ENCODE results near the gene PTPRN2. TPM values are rescaled to one million over a fixed set of nuclear protein-coding genes. Genes with fewer than 3 reads are reported as not detected.

Gene PTPRN2
- total RNA-seq, 1 experiment from 2014 or later, result 0.11 TPM

GRCh38 chr7:157753713-157754415, 833.8 kb downstream of the PTPRN2 start:
- H3K27me3 ChIP-seq (replicated peaks; ENCODE audit: insufficient read depth, low read depth, low read length, poor library complexity), result peaks cover 16% of the 10 kb centered on the region
- POLR2A ChIA-PET (ENCODE audit: low non-redundant PET), result no interaction called here
- H3K4me3 ChIP-seq (ENCODE audit: low read depth, low read length, poor library complexity, severe bottlenecking), result no peak overlapping the region
- no peak for DNase-seq (ENCODE audit: low spot score)
- H3K27ac ChIP-seq (ENCODE audit: low read depth, low read length, poor library complexity, severe bottlenecking), result no peak overlapping the region
- intact Hi-C loops (cut with micrococcal nuclease; ENCODE audit: unreplicated experiment), result no loop called here
- no peaks in the 10 kb centered on the region for H3K9me3 ChIP-seq (ENCODE audit: low read depth, low read length, poor library complexity, severe bottlenecking)
- no TSS peak for BruUV-seq (replicated peaks)
- TF ChIP-seq EZH2 (IDR thresholded peaks at IDR 0.05; ENCODE audit: borderline replicate concordance, low read depth, low read length, poor library complexity, severe bottlenecking), result no peak
- TF ChIP-seq, protein P1, sequence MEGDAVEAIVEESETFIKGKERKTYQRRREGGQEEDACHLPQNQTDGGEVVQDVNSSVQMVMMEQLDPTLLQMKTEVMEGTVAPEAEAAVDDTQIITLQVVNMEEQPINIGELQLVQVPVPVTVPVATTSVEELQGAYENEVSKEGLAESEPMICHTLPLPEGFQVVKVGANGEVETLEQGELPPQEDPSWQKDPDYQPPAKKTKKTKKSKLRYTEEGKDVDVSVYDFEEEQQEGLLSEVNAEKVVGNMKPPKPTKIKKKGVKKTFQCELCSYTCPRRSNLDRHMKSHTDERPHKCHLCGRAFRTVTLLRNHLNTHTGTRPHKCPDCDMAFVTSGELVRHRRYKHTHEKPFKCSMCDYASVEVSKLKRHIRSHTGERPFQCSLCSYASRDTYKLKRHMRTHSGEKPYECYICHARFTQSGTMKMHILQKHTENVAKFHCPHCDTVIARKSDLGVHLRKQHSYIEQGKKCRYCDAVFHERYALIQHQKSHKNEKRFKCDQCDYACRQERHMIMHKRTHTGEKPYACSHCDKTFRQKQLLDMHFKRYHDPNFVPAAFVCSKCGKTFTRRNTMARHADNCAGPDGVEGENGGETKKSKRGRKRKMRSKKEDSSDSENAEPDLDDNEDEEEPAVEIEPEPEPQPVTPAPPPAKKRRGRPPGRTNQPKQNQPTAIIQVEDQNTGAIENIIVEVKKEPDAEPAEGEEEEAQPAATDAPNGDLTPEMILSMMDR (conservative IDR thresholded peaks at IDR 0.05; ENCODE audit: low read depth, low read length), result no peak
- CTCF ChIA-PET, result no interaction called here
- H3K4me1 ChIP-seq (ENCODE audit: insufficient read depth, low read length, poor library complexity, severe bottlenecking), result no peaks in the 10 kb centered on the region
- no peaks in the 10 kb centered on the region for H3K36me3 ChIP-seq (ENCODE audit: insufficient read depth, low read length, poor library complexity, severe bottlenecking)

GRCh38 chr7:157752832-157753291, 834.8 kb downstream of the PTPRN2 start:
- no peaks in the 10 kb centered on the region for H3K9me3 ChIP-seq (ENCODE audit: low read depth, low read length, poor library complexity, severe bottlenecking)
- no peak overlapping the region for H3K27ac ChIP-seq (ENCODE audit: low read depth, low read length, poor library complexity, severe bottlenecking)
- CTCF ChIA-PET, result no interaction called here

DNA sequence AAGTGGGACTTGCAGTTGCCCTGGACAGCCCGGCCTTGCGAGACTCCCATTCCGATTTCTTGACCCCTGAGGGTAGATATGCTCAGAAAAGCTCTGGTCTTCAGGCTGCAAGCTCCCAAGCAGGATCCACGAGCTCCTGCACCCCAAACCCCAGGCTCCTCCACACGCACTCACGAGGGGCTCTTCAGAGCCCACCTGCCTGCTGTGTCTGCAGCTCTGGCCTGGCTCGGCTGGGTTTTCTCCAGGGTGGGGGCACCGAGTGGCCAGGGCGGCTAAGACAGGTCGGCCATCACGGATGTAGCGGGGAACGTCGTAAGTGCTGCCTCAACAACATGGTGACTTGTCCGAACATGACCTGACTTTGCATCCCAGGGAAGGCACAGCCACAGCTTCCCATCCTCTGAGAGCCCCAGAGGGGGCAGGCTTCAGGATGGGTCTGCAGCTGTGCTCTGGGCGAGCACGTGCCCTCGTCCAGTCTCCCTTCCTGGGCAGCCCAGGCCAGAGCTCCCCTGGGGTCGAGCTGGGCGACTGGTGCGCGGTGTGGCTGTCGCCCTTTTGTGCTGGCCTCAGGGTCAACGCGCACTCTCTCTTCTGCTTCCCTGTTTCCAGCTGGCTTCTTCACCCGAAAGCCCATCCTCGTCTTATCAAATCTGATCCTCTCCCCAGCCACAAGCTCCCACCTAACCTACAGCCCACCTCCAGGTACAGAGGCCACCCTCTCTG, 835.5 kb downstream of the PTPRN2 start:
- no peaks in the 10 kb centered on the region for H3K9me3 ChIP-seq (ENCODE audit: low read depth, low read length, poor library complexity, severe bottlenecking)
- ChIA-PET CTCF (no interaction called here), POLR2A (ENCODE audit: low non-redundant PET) (no interaction called here)
- H3K4me3 ChIP-seq (ENCODE audit: low read depth, low read length, poor library complexity, severe bottlenecking), result no peak overlapping the region
- intact Hi-C loops (cut with micrococcal nuclease; ENCODE audit: unreplicated experiment), result no loop called here
- BruUV-seq (replicated peaks), result no TSS peak
- H3K4me1 ChIP-seq (ENCODE audit: insufficient read depth, low read length, poor library complexity, severe bottlenecking), result no peaks in the 10 kb centered on the region
- H3K27ac ChIP-seq (ENCODE audit: low read depth, low read length, poor library complexity, severe bottlenecking), result no peak overlapping the region
- peaks cover 16% of the 10 kb centered on the region for H3K27me3 ChIP-seq (replicated peaks; ENCODE audit: insufficient read depth, low read depth, low read length, poor library complexity)
- no peaks in the 10 kb centered on the region for H3K36me3 ChIP-seq (ENCODE audit: insufficient read depth, low read length, poor library complexity, severe bottlenecking)
- no peak for TF ChIP-seq EZH2 (IDR thresholded peaks at IDR 0.05; ENCODE audit: borderline replicate concordance, low read depth, low read length, poor library complexity, severe bottlenecking)
- DNase-seq (ENCODE audit: low spot score), result no peak

More at GRCh38 chr7:157752832-157753291, 834.8 kb downstream of the PTPRN2 start:
- TF ChIP-seq, protein P1 (conservative IDR thresholded peaks at IDR 0.05; ENCODE audit: low read depth, low read length), result no peak
- TF ChIP-seq EZH2 (IDR thresholded peaks at IDR 0.05; ENCODE audit: borderline replicate concordance, low read depth, low read length, poor library complexity, severe bottlenecking), result no peak
- H3K36me3 ChIP-seq (ENCODE audit: insufficient read depth, low read length, poor library complexity, severe bottlenecking), result no peaks in the 10 kb centered on the region
- no TSS peak for BruUV-seq (replicated peaks)
- no peak overlapping the region for H3K4me3 ChIP-seq (ENCODE audit: low read depth, low read length, poor library complexity, severe bottlenecking)
- POLR2A ChIA-PET (ENCODE audit: low non-redundant PET), result no interaction called here
- no peaks in the 10 kb centered on the region for H3K4me1 ChIP-seq (ENCODE audit: insufficient read depth, low read length, poor library complexity, severe bottlenecking)
- H3K27me3 ChIP-seq (replicated peaks; ENCODE audit: insufficient read depth, low read depth, low read length, poor library complexity), result peaks cover 16% of the 10 kb centered on the region
- no peak for DNase-seq (ENCODE audit: low spot score)
- intact Hi-C loops (cut with micrococcal nuclease; ENCODE audit: unreplicated experiment), result no loop called here

Data from A673 (cell line).